ENCODE data around the gene SPON2.
A peak's percentile ranks its signal among the peaks of the same experiment; 100 is the strongest.

Gene SPON2

DNA sequence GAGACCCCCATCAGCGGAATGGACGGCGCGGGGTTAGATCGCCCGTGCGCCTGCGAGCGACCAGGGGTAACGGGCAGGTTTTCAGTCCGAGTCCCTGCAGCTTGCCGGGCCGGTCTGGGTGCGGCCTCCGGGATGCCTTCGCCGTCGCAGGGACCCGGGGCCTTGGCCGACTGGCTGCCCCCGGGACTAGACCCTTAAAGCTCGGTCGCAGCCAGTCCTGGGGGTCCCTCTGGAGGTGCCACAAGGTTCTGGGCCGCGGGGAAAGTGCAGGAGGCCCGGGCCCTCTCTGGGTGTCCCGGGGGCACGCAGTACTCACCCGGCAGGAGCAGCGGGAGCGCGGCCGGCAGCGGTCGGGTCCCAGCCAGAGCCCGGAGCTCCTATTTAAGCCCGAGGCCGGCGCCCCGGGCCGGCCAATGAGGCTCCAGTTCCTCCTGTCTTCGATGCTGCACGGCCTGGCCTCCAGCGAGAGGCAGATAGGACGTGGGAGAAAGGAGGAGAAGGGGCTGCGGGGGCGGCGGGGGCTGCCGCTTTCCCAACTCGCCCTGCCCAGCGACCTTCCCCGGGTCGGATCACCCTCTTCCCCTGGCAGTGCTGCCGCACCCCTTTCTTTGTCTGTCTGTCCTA is at the start of gene SPON2:
SPON2 (minus strand) TSS at position 356 of the 624 bp plus-strand sequence.
- no peak for DNase-seq (ENCODE audit: low spot score)

- no peak for DNase-seq (ENCODE audit: low spot score)
Measured at GRCh38 chr4:1221155-1221870, 48.9 kb upstream of the SPON2 start.

DNA sequence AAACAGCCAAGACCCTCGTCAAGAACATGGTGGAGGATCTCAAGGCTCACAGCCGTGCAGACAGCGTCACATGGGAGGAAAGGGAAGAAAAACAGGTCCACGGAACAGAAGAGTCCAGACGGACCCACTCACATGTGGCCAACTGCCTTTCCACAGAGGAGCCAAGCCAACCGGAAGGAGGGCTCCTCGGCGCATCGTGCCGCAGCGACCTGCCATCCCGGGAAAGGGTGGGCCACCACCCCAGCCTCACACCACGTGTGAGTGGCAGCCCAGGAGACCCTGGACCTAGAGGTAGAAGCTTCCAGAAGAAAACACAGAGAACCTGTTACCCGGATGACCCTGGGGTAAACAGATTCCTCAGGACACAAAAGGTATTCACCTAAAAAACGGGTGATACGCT is 48.2 kb upstream of the SPON2 start:
- no peak for DNase-seq (ENCODE audit: low spot score)

GRCh38 chr4:1219566-1219950 is 47.2 kb upstream of the SPON2 start:
- DNase-seq (ENCODE audit: low spot score): no peak

DNA sequence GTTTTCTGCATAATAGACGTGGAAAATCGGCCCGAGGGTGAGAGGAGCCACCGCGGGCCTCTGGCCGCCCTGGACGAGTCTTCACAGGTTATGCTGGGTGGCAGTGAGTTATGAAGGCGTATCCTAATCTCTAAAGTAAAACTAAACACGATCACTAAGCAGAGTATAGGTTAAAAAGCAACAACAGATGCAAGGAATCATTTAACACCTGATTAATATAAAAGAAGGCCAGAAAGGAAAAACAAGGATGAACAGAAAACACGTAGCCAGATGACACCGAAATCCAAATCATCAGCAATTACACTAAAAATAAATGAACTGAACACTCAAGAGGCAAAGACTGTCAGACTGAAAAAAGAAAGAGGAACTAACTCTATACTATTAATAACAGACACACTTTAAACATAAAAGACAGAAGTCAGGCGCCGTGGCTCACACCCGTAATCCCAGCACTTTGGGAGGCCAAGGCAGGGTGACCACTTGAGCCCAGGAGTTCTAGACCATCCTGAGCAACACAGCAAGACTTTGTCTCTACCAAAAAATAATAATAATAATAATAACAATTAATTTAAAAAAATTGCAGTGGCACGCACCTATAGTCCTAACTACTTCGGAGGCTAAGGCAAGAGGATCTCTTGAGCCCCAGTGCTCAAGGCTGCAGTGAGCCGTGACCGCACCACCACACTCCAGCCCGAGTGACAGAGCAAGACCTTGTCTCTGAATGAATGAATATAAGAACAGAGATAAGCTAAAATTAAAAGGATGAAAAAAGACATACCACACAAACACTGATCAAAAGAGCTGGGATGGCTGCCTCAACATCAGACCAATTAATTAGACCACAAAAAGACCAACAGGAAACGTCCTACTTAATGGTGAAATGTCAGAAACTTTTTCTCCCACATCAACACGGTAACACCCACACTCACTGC is 46.5 kb upstream of the SPON2 start:
- peak; percentile 67 for DNase-seq (ENCODE audit: low spot score)

DNA sequence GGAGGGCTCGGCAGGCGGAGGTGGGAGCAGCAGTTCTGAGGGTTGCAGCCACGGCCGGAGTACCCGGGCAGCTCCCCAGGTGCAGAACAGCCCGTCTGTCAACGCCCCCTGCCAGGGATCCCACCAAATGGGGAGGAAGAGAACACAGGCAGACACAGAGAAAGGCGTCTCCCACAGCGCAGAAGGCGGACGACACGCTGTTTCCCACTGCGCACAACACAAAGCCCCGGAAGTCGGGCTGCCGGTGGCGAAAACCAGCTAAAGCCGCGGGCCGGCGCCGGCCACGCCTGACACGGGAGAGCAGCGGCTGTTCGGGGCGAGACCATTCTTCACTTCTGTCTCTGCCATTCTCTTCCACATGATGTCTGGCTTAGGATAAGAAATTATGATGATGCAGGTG is 45.0 kb upstream of the SPON2 start:
- no peak for DNase-seq (ENCODE audit: low spot score)

- DNase-seq (ENCODE audit: low spot score): peak; percentile 72
Measured at GRCh38 chr4:1216869-1217294, 44.5 kb upstream of the SPON2 start.

DNA sequence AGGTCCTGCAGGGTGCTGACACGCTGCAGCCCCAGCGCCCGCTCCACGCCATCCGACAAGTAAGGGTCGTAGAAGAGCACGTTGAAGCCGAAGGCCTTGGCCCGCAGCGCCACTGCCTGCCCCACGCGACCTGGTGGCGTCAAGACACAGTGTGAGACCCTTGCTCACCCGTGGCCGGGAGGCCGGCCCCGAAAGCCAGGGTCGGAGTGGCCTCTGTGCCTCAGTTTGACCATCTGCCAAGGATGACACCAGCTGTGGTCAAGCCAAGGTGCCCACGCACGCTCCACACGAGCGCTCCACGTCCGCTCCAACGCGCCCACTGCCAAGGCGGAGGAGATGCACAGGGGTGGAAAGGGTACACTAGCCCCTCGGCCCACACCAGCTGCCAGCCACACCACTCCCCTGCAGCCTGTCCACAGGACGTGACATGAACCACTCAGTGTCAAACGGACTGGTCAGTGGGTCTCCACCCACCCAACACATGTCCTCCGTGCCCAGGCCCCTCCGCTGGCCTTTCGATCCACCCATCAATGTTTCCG is 43.8 kb upstream of the SPON2 start:
- no peak for DNase-seq (ENCODE audit: low spot score)

GRCh38 chr4:1215141-1216075 is 43.0 kb upstream of the SPON2 start:
- DNase-seq (ENCODE audit: low spot score): peak; percentile 76

- DNase-seq (ENCODE audit: low spot score): no peak
Measured at GRCh38 chr4:1214101-1215095, 42.0 kb upstream of the SPON2 start.

- DNase-seq (ENCODE audit: low spot score): no peak
Measured at GRCh38 chr4:1213336-1213995, 41.1 kb upstream of the SPON2 start.

DNA sequence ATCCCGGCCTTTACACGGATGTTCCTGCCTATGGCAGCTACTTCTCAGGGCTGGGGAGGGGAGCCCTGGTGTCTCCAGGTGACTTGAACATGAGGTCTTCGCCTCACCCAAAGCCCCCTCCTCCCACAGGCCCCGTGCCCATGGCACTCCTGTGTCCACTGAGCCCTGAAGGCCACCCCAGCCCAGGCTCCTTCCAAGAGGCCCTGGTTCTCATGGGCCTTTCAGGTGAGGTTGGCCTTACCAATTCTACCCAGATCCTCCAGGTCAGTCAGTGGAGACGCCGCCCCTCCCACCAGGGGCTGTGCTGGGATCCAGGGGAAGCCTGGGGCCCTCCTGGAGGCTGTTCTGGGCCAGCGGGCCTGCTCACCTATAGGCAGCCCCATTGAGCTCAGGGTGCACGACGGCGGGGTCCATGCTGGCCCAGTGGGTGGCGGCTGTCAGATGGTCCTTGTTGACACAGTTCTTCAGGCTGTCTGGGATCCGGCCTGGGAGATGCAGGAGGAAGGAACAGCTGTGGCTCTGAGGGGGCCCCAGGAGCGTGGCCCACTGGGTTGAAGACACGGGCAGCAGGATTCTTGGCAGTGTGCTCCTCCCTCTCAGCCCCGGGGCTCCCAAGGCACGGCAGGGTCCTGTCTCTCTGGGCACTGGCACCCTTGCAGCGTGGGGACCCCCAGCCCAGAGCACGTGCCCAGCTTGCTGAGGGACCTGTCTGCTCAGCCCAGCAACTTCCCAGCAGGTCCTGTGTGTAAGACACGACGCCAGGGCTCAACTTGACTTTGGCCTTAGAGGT is 40.4 kb upstream of the SPON2 start:
- no peak for DNase-seq (ENCODE audit: low spot score)

DNA sequence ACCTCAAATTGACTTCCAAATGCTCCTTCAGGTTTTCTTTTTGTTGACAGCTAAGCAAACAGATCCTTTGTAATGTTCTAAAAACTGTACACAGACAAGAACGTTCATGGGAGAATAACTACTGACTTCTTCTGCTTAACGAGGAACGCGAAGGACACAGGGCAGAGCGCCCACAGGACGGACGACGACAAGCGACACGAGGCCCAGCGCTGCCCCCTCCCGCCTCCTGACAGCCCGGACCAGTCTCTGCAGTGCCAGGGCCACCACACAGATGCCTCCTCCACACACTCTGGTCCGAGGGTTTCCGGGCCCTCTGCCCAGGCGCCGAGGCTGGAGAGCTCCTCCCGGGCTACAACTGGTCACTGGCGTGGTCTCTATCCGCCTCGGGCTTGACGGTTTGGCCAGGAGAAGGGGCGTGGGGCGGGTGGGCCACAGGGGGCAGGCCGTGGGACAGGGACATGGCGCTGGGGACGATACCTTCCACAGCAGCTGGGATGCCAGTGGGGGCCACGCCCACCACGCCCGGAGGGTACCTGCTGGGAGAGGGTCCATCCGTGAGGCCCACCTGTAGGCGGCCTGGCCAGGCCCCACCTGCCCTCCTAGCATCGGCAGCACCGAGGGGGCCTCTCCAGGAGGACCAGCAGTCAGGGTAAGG is 39.6 kb upstream of the SPON2 start:
- no peak for DNase-seq (ENCODE audit: low spot score)

DNA sequence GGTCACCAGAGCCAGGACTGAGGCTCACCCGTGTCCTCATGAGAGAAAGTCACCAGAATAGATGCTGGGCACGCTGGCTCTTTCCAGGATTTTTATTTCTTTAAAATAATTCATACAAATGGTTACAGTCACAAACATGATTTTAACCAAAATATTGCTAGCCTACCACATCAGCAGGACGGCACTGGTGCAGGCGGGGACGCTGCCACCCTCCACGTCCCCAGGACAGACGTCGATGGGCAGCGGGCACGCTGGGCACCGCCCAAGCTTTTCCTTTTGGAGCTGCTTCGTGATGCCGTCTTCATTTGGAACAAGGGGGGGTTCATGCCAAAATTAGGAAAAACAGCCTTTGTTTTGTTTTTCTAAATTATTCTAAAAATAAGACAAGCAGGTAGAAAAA is 39.0 kb upstream of the SPON2 start:
- no peak for DNase-seq (ENCODE audit: low spot score)

DNA sequence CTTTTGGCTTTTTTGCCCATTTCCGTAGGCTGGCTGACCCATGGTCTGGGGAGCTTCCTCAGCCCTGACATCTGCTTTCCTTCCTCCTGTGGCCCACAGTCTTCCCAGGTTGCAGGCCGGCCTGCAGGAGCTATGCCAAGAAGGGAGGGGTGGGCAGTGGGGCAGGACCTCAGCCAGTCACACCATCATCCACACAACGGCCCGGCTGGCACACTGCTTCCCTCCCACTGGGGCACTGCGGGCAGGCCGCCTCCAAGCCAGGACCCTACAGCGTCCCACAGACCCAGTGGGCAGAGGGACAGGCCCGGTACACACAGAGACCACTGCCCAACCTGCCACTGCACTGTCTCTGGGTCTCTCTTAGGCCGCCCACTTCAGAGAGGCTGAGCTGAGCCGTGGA is 38.6 kb upstream of the SPON2 start:
- no peak for DNase-seq (ENCODE audit: low spot score)

DNA sequence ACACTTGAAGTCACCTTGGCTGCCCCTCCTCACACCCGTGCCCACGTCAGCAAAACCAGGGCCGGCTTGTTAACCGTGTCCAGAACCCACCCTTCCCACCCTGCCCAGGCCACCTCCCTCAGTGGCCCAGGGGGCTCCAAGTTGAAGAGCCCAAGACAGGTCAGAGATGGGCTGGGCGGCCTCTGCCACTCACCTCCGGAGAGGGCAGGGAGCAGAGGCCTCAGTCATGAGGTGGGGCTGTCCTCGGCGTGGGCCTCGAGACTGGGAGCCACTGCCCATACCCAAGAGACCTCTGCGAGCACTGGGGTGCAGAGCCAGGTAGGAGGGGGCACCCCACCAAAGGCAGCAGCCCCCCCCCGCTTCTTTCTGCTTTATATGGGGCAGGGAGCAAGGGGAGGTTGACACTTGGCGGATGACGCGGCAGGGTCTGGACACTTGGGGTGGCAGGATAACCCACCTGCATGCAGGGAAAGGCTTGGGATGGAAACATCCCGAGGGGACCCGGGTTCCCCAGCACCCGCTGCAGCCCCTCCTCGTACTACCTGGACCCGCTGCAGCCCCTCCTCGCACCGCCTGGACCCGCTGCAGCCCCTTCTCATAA is 38.0 kb upstream of the SPON2 start:
- DNase-seq (ENCODE audit: low spot score): no peak

- no peak for DNase-seq (ENCODE audit: low spot score)
Measured at GRCh38 chr4:1209821-1210220, 37.4 kb upstream of the SPON2 start.

All from germinal center (tissue), 1 donor.